ENCODE results near the gene MEF2A.

The MEF2A gene

DNA sequence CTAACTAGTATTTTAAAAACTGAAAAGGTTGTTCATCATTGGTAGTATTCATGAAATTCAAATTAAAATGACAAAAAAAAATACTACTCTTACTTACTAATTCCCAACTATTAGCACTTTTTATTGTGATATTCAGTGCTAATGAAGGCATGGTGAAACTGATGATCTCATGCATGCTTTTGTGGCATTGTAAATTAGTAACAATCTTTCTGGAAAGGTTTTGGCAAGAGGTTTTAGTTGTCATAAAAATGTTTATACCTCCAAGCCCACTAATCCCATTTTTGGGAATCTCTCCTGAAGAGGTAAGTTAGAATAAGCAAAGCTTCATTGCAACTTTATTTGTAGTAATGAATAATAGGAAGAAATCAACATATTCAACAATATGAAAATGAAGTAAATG is 114.5 kb downstream of the MEF2A start:
- H3K36me3 ChIP-seq (ENCODE audit: insufficient read depth, low read length) = peaks cover 51% of the 10 kb centered on the region
- H3K4me1 ChIP-seq (ENCODE audit: insufficient read depth, low read length) = no peaks in the 10 kb centered on the region

DNA sequence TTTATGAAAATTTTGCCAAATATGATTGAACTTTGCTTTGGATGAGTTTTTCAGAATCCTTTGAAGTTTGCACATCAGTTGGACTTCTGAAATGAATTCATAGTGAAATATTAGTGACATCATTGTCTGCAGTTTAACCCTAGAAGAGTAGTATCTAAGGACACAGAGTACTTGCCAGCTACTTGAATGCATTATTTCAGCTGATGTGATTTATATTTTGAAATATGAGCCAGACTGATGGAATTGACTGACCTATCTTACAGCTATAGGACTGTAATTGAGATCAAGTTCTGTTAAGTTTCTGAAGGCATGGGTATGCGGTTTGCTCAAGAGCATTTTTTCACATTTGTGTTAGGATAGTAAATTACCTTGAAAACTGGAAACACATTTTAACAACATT is 116.2 kb downstream of the MEF2A start:
- Histone ChIP-seq H3K4me3 (ENCODE audit: low read length) (no peak overlapping the region), H3K4me1 (ENCODE audit: insufficient read depth, low read length) (no peaks in the 10 kb centered on the region), H3K9me3 (ENCODE audit: low read length) (peaks cover 5% of the 10 kb centered on the region), H3K36me3 (ENCODE audit: insufficient read depth, low read length) (peaks cover 38% of the 10 kb centered on the region), H2AFZ (ENCODE audit: low read depth, low read length) (no peak overlapping the region), H3K27me3 (ENCODE audit: insufficient read depth, low read length) (no peaks in the 10 kb centered on the region)

More for the DNA sequence above, 114.5 kb downstream of the MEF2A start:
- H3K4me3 ChIP-seq (ENCODE audit: low read length) = no peak overlapping the region
- H2AFZ ChIP-seq (ENCODE audit: low read depth, low read length) = no peak overlapping the region
- peaks cover 5% of the 10 kb centered on the region for H3K9me3 ChIP-seq (ENCODE audit: low read length)
- H3K27me3 ChIP-seq (ENCODE audit: insufficient read depth, low read length) = no peaks in the 10 kb centered on the region

DNA sequence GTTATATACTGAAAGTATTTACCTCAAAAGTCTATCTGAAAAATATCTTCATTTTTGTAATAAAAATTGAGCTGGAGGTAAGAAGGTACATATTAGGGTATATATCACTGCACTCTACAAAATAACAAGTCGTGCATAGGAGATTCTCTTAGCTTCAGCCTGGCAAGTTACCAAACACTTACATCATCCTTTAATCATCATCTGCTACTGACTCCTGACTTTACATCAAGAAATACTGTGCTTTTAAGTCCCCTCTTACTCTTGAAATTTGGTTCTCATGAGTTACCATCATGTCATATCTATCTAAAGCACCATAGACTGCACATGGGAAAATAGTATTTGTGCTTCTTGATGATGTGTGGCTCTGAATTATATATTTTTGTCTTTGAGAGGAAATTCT is 116.7 kb downstream of the MEF2A start:
- H3K9me3 ChIP-seq (ENCODE audit: low read length) = peaks cover 5% of the 10 kb centered on the region
- H3K36me3 ChIP-seq (ENCODE audit: insufficient read depth, low read length) = peaks cover 39% of the 10 kb centered on the region
- H2AFZ ChIP-seq (ENCODE audit: low read depth, low read length) = no peak overlapping the region
- H3K4me1 ChIP-seq (ENCODE audit: insufficient read depth, low read length) = no peaks in the 10 kb centered on the region
- H3K4me3 ChIP-seq (ENCODE audit: low read length) = no peak overlapping the region
- H3K27me3 ChIP-seq (ENCODE audit: insufficient read depth, low read length) = no peaks in the 10 kb centered on the region

DNA sequence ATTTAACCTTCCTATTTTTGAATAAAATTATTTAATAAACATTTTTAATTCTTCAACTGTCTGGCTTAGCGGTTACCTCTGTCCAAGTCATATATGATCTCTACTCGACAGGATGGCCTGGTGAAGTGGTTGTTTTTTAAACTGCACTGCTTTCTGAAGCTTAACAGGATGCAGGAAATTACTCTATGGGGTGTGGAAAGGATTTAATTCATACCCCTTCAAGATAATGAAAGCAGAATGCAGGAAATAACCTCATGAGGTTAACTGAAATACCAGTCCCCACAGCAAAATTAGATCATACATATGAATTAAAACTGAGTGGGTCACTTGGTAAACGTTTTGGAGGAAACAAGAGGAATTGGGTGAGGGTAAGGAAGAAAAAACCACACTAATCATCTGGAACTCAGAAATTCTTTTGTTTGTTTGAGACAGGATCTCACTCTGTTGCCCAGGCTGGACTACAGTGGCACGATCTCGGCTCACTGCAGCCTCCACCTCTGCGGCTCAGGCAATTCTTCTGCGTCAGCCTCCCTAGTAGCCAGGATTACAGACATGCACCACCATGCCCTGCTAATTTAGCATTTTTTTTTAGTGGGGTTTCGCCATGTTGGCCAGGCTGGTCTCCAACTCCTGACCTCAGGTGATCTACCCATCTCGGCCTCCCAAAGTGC is 117.4 kb downstream of the MEF2A start:
- Histone ChIP-seq H3K9me3 (ENCODE audit: low read length) (peaks cover 5% of the 10 kb centered on the region), H3K4me3 (ENCODE audit: low read length) (no peak overlapping the region), H3K4me1 (ENCODE audit: insufficient read depth, low read length) (no peaks in the 10 kb centered on the region), H2AFZ (ENCODE audit: low read depth, low read length) (no peak overlapping the region), H3K27me3 (ENCODE audit: insufficient read depth, low read length) (no peaks in the 10 kb centered on the region), H3K36me3 (ENCODE audit: insufficient read depth, low read length) (peaks cover 40% of the 10 kb centered on the region)

DNA sequence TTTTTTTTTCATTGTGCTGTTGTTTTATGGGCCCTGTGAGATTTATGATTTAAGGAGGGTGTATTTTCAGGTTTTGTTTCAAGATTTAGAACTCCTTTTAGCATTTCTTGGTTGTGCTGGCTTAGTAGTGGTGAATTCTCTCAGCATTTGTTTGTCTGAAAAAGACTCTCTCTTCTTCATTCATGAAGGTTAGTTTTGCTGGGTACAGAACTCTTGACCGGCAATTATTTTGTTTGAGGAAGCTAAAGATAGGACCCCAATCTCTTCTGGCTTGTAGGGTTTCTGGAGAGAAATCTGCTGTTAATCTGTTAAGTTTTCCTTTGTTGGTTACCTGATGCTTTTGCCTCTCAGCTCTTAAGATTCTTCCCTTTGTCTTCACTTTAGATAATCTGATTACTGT is 120.5 kb downstream of the MEF2A start:
- Histone ChIP-seq H2AFZ (ENCODE audit: low read depth, low read length) (no peak overlapping the region), H3K36me3 (ENCODE audit: insufficient read depth, low read length) (peaks cover 38% of the 10 kb centered on the region), H3K4me3 (ENCODE audit: low read length) (no peak overlapping the region), H3K4me1 (ENCODE audit: insufficient read depth, low read length) (no peaks in the 10 kb centered on the region), H3K9me3 (ENCODE audit: low read length) (peaks cover 3% of the 10 kb centered on the region), H3K27me3 (ENCODE audit: insufficient read depth, low read length) (no peaks in the 10 kb centered on the region)

DNA sequence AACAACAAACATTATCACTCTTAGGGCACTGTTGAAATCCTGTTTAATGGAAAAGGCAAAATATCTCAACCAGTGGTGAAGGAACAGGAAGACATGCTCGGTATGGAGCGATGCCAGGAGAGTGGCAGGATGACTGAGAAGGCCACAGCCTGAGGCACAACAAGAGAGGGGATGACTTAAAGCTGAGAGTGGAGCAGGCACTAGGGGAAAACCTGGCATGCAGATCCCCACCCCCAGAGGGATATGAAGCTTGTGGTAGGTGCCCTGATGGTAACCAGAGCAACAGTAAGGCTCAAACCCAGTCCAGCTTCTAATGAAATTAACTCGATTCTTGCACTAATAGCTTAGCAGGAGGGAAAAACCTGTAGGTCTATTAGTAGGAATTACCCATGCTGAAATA is 127.0 kb downstream of the MEF2A start:
- peaks cover 60% of the 10 kb centered on the region for H3K36me3 ChIP-seq (ENCODE audit: insufficient read depth, low read length)
- H2AFZ ChIP-seq (ENCODE audit: low read depth, low read length) = no peak overlapping the region

DNA sequence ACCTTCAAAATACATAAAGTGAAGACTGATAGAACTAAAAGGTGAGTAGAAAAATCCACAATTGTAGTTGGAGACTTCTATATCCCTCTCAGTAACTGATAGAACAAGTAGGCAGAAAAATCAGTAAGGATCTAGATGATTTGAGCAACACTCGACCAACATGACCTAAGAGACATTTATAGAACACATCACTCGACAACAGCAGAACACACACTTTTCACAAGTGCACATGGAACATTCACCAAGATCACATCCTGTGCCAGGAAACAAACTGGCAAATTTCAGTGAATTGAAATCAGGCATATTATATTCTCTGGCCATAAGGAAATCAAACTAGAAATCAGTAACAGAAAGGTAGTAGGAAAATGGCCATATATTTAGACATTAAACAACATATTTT is 130.3 kb downstream of the MEF2A start:
- H3K9me3 ChIP-seq (ENCODE audit: low read length) = peaks cover 2% of the 10 kb centered on the region
- no peaks in the 10 kb centered on the region for H3K27me3 ChIP-seq (ENCODE audit: insufficient read depth, low read length)
- peaks cover 43% of the 10 kb centered on the region for H3K36me3 ChIP-seq (ENCODE audit: insufficient read depth, low read length)

More for the DNA sequence above, 127.0 kb downstream of the MEF2A start:
- Histone ChIP-seq H3K4me1 (ENCODE audit: insufficient read depth, low read length) (no peaks in the 10 kb centered on the region), H3K4me3 (ENCODE audit: low read length) (no peak overlapping the region), H3K9me3 (ENCODE audit: low read length) (peaks cover 2% of the 10 kb centered on the region), H3K27me3 (ENCODE audit: insufficient read depth, low read length) (no peaks in the 10 kb centered on the region)

DNA sequence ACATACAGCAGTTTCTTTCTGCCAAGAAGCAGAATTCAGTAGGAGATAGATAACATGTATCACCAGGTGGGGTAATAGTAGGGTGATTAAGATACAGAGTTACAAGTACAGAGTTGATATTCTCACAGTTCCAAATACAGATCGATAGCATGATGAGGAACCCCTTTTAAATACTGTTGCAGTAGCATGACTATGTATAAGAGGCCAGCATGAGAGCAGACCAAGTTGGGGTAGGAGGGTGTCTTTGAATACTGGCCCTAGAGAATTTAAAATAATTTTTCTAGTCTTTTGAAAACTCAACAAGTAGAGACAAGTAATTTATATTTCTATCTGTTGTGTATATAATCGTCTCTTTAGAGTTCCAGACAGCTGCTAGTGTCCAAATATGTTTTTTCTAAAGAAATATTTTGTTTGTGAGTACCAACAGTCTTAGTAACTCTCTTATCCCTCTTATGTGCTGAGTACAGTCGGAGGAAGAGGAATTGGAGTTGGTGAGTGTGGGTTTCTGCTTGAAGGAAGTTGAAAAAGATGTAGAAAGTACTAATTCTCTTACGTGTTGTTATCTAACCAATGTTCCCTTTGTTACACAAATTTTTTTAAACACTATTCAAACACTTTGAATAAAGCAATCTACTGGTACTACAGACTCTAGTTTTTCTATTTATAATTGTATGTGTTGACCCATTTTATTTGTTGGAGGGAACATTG is 137.3 kb downstream of the MEF2A start:
- Histone ChIP-seq H3K4me1 (ENCODE audit: insufficient read depth, low read length) (peaks cover 22% of the 10 kb centered on the region), H3K4me3 (ENCODE audit: low read length) (no peak overlapping the region), H2AFZ (ENCODE audit: low read depth, low read length) (no peak overlapping the region), H3K27me3 (ENCODE audit: insufficient read depth, low read length) (no peaks in the 10 kb centered on the region), H3K36me3 (ENCODE audit: insufficient read depth, low read length) (peaks cover 12% of the 10 kb centered on the region), H3K9me3 (ENCODE audit: low read length) (no peaks in the 10 kb centered on the region)

More for the DNA sequence above, 130.3 kb downstream of the MEF2A start:
- Histone ChIP-seq H3K4me1 (ENCODE audit: insufficient read depth, low read length) (no peaks in the 10 kb centered on the region), H3K4me3 (ENCODE audit: low read length) (no peak overlapping the region), H2AFZ (ENCODE audit: low read depth, low read length) (no peak overlapping the region)

DNA sequence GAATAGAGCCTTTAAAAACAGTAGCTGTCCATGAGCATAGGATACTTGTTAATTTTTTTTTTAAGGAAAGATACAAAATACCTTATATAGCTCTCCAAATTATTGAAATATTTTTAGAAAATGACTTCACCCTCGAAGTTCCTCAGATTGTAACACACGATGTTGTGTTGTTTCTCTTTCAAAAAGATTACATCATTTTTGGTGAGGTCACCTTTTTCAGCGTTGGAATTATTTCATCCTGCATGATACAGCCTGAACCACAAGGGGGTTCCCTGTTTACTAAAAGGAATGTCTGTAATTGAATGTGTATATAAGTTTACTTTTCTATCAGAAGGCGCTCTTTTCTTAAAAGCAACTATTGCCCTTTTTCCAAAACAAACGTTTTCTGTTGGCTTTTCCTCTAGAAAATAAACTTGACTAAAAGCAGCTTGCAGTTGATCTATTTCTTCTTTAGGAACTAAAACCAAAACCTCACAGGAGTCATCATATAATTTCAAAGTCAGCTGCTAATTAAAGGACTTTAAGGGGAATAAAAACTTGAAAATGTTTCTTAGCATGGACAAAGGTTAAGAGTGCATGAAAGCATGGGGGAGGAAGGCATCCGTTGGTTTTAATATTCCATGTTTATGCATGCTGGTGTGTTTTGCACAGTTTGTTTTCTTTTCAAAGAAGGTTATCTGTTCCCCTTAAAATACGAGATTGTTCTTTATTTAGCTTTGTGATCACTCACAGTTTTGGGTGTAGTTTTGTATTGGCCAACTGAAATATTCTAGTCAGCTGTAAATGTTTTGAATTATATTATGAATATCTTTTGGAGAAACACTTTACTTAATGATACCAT is 138.0 kb downstream of the MEF2A start:
- Histone ChIP-seq H3K9me3 (ENCODE audit: low read length) (no peaks in the 10 kb centered on the region), H3K36me3 (ENCODE audit: insufficient read depth, low read length) (peaks cover 13% of the 10 kb centered on the region), H3K4me3 (ENCODE audit: low read length) (no peak overlapping the region), H3K4me1 (ENCODE audit: insufficient read depth, low read length) (peaks cover 22% of the 10 kb centered on the region), H3K27me3 (ENCODE audit: insufficient read depth, low read length) (no peaks in the 10 kb centered on the region), H2AFZ (ENCODE audit: low read depth, low read length) (no peak overlapping the region)

DNA sequence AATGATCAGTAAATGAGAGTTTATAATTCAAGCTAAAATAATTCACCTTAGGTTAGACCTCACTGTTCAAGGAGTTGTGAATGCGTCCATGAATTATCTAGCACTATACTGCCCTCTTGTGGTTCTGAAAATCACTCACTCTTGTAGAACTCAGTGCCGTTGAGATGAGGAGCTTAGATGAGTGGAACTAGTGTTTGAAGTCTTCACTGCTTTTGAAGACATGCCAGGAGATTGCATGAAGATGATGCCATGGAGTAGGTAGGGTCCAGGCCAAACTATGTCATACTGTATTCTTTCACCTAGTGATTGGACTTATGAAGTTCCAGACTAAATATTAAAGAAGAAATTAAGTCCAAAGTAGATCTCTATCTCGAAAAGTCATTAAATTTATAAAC is 138.7 kb downstream of the MEF2A start:
- H2AFZ ChIP-seq (ENCODE audit: low read depth, low read length) = no peak overlapping the region
- no peaks in the 10 kb centered on the region for H3K27me3 ChIP-seq (ENCODE audit: insufficient read depth, low read length)
- peaks cover 22% of the 10 kb centered on the region for H3K4me1 ChIP-seq (ENCODE audit: insufficient read depth, low read length)
- no peaks in the 10 kb centered on the region for H3K9me3 ChIP-seq (ENCODE audit: low read length)
- peaks cover 18% of the 10 kb centered on the region for H3K36me3 ChIP-seq (ENCODE audit: insufficient read depth, low read length)
- H3K4me3 ChIP-seq (ENCODE audit: low read length) = no peak overlapping the region

DNA sequence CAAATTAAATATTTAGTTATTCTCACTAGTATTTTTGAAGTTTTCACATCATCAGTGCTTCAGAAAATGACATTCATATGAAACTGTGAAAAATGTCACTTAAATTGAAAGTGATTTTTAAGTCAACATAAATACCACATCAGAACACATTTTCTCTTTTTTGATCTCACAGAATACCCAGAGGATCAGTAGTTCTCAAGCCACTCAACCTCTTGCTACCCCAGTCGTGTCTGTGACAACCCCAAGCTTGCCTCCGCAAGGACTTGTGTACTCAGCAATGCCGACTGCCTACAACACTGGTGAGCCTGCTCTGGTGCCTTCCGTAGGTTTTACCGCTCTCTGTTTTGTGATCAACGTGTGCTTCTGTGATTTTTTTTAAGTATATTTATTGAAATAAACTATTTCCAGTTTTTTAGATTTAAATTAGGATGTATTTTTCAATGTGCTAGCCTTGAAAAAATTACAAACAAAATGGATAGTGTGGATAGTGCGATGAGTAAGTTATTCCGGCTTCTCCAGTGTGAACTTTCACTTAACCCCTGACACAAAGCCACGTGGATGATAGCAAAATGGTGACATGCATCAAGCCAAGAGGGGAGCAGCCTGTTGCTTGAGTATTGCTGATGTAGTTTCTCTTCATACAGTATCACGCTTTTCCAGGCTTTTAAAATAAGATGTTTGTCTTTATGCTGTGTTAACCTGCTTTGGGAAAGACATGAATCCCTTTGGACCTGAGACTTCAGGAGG is 140.9 kb downstream of the MEF2A start:
- Histone ChIP-seq H3K4me1 (ENCODE audit: insufficient read depth, low read length) (peaks cover 22% of the 10 kb centered on the region), H3K4me3 (ENCODE audit: low read length) (no peak overlapping the region), H2AFZ (ENCODE audit: low read depth, low read length) (no peak overlapping the region), H3K9me3 (ENCODE audit: low read length) (no peaks in the 10 kb centered on the region), H3K27me3 (ENCODE audit: insufficient read depth, low read length) (no peaks in the 10 kb centered on the region), H3K36me3 (ENCODE audit: insufficient read depth, low read length) (peaks cover 39% of the 10 kb centered on the region)

DNA sequence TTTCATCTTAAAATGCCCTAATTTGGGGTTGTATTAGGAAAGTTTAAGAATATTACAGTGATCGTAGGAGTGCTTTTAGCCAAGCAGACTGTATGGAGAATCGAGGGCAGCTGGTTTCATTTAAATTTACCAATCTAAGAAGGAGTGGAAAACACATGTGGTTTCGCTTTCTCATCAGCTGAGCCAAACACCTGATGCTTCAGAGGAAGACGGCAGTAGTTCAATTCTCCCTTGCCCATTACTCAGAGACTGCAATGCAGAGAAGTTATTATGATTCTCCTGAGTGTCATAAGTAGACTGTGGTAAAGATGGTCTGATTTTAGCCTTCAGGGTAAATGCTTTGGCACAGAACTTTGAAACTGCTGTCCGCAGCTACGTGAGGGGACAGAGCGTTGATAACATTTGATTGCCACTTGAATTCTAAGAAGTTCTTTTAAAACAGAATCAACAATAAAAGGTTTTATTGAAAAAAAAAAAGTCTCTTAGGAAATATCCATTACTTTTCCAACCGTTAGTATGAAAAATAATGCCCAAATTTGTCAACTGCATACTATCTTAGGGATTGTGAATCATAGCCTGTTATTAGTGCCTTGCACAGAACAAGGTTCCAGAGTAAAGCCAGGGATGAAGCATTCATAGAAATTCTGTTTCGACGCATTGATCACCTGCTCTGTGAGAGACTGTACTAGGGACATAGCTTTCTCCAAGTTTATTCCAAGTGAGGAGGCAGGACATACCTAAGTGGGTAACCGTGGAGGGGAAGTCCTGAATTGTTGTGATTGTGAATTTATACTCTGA is 141.9 kb downstream of the MEF2A start:
- Histone ChIP-seq H3K4me3 (ENCODE audit: low read length) (no peak overlapping the region), H3K9me3 (ENCODE audit: low read length) (no peaks in the 10 kb centered on the region), H3K27me3 (ENCODE audit: insufficient read depth, low read length) (no peaks in the 10 kb centered on the region), H3K4me1 (ENCODE audit: insufficient read depth, low read length) (peaks cover 22% of the 10 kb centered on the region), H3K36me3 (ENCODE audit: insufficient read depth, low read length) (peaks cover 47% of the 10 kb centered on the region), H2AFZ (ENCODE audit: low read depth, low read length) (no peak overlapping the region)

Data from neuron (in vitro differentiated cells).